ENCODE measurements around the gene FTO.

FTO gene

DNA sequence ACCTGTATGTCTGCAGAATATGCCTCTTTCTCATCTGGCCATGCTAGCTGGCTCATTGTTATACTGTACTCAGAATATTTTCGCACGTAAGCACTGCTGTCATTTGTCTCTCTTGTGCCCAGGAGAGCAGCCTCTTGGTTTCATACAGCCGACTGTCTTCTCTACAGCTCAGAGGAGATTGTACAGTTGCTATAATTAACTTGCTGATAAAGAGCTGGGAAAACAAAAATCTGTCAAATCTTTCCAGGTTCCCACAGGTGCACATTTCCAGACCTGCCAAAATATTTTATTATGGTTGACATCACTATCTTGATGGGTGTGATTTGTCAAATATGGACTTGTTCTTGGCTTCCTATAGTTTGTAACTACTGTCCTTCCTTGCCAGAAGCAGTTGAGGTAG, 122.7 kb downstream of the FTO start:
- DNase-seq (ENCODE audit: low spot score), result no peak
- TF ChIP-seq, protein P1, sequence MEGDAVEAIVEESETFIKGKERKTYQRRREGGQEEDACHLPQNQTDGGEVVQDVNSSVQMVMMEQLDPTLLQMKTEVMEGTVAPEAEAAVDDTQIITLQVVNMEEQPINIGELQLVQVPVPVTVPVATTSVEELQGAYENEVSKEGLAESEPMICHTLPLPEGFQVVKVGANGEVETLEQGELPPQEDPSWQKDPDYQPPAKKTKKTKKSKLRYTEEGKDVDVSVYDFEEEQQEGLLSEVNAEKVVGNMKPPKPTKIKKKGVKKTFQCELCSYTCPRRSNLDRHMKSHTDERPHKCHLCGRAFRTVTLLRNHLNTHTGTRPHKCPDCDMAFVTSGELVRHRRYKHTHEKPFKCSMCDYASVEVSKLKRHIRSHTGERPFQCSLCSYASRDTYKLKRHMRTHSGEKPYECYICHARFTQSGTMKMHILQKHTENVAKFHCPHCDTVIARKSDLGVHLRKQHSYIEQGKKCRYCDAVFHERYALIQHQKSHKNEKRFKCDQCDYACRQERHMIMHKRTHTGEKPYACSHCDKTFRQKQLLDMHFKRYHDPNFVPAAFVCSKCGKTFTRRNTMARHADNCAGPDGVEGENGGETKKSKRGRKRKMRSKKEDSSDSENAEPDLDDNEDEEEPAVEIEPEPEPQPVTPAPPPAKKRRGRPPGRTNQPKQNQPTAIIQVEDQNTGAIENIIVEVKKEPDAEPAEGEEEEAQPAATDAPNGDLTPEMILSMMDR (IDR thresholded peaks at IDR 0.05; ENCODE audit: extremely low read depth, missing control alignments), result no peak

DNA sequence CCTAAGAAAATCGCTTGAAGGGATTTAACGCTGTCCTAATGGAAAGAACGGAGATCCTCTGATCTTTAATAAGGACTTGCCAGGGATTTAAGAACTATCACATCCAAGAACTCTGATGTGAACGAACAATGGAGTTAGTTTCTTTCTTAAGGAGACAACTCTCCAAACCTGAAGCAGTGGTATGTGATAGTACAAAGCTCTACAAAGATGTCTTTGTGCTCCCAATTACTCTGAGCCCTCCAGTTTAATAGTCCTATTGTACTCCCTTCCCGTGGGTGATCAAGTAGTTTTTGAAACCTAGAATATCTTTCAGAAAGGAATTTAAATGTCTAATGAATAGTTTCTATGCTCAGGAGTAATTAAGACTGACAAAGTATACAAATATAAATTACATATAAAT, 123.8 kb downstream of the FTO start:
- no peak for DNase-seq (ENCODE audit: low spot score)
- TF ChIP-seq, protein P1 (IDR thresholded peaks at IDR 0.05; ENCODE audit: extremely low read depth, missing control alignments), result no peak

DNA sequence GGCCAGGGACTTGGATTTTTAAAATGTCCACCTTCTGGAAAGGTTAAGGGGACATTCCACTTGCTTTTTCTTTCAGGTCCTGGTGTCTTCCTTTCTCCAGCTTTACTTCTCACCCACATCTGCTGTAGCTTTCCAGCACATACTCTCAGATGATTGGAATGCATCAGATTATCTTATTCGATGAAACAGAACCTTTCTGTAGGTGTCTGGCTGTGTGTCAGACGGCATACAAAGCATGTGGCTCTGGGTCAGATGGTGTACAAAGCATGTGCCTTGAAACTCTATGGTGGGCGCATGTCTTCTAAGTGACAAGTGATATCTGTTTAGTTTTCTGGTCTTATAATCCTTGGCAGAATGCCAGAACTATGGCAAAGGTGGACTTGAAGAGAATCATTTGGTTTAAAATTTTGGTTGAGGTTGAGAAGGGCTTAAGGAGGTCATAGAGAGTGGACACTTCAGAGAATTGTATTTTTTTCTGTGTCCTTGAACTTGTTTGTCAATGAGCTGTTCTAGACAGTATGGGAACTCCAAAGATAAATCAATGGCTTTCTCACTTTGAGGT, 125.3 kb downstream of the FTO start:
- DNase-seq (ENCODE audit: low spot score), result no peak
- TF ChIP-seq, protein P1 (IDR thresholded peaks at IDR 0.05; ENCODE audit: extremely low read depth, missing control alignments), result no peak

DNA sequence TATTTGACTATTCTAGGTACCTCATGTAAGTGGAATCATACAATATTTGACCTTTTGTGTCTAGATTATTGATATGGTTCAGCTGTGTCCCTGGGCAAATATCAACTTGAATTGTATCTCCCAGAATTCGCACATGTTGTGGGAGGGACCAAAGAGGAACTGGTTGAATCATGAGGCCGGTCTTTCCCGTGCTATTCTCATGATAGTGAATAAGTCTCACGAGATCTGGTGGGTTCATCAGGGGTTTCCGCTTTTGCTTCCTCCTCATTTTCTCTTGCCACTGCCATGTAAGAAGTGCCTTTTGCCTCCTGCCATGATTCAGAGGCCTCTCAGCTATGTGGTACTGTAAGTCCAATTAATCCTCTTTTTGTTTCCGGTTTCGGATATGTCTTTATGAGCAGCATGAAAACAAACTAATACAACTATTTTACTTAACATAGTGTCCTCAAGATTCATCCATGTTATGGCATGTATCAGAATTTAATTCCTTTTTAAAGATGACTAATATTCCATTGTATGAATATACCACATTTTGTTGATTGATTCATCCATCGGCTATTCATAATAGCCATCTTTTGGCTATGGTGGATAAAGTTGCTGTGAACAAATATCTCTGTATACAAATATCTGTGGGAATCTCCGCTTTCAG, 129.1 kb downstream of the FTO start:
- TF ChIP-seq, protein P1 (IDR thresholded peaks at IDR 0.05; ENCODE audit: extremely low read depth, missing control alignments), result no peak
- no peak for DNase-seq (ENCODE audit: low spot score)

DNA sequence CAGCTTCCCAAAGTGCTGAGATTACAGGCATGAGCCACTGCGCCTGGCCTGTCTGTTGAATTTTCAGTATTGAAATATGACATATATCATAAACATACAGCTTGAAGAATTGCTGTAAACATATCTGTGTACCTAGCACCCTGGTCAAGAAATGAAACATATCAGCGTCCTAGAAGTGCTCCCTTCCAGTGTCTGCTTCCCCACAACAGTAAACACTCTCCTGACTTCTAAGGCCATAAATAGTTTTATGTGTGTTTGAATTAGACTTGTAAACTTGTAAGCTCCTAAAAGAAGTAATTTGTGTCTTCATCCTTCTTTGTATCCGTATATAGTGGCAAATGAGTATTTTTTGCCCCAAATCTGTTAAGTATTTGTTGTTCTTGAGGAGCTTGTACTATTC, 132.2 kb downstream of the FTO start:
- DNase-seq (ENCODE audit: low spot score), result no peak
- TF ChIP-seq, protein P1 (IDR thresholded peaks at IDR 0.05; ENCODE audit: extremely low read depth, missing control alignments), result no peak

DNA sequence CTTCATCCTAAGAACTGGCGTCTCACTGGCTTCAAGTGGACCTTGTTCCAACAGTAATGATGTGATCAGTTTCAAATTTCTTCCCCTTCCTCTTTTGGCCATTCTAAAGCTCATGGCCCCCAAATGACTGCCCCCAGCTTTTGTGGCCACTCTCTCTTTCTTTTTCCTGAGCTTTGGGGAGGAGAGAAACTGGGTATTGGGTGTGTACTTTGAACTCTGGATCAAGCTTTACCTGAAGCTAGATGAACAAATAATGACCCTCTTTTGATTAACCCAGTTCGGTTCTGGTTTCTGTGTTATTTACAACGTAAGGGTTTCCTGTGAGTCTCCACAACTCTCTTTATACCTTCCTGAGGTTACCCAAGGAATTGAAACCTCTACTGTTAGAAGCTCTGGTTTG, 132.7 kb downstream of the FTO start:
- DNase-seq (ENCODE audit: low spot score), result no peak
- TF ChIP-seq, protein P1 (IDR thresholded peaks at IDR 0.05; ENCODE audit: extremely low read depth, missing control alignments), result no peak

DNA sequence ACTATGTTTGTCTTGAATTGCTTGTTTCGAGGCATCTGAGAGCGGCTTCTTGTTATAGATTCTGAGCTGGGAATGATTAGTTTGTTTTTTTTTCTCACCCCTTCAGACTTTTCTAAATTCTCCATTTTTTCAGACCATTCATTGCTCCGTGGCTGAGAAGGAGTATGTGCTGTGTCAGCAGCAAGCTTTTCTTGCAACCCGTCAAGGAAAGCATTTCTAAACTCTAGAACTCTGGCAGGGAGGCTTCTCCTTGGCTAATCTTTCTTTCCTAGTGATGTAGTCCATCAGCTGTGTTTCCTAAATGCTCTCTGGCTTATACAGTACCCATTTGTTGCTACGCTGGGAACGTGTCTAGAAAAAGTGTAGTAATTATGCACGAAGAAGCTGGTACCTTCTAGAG, 133.5 kb downstream of the FTO start:
- TF ChIP-seq, protein P1 (IDR thresholded peaks at IDR 0.05; ENCODE audit: extremely low read depth, missing control alignments), result no peak
- no peak for DNase-seq (ENCODE audit: low spot score)

Data from GM20000 (cell line).